Uterus (tissue), 4 donors: ENCODE data around the gene GPR42. TPM values are rescaled to one million over a fixed set of nuclear protein-coding genes. Genes with fewer than 3 reads are reported as not detected.

Experiments used
- DNase-seq, 2 donors: peaks; one replicate each; pipeline ENCODE4 v3.0.0-alpha.2; 2019 to 2020
- H3K27ac ChIP-seq, 2 donors: fragments of 200-600 bp; sonication (generic); 1 replicate in 1 of 2; 2 replicates in 1 of 2; pipeline ENCODE4 v1.5.1; 2016 to 2018
- H3K27me3 ChIP-seq, 2 donors: fragments of 200-600 bp; sonication (generic); one replicate each; pipeline ENCODE4 v1.5.1; 2018 to 2019; ENCODE audit warnings: control low read depth in 1 of 2
- H3K36me3 ChIP-seq, 2 donors: fragments of 200-600 bp; sonication (generic); one replicate each; pipeline ENCODE4 v1.5.1; 2019; ENCODE audit warnings: control low read depth in 1 of 2
- H3K4me1 ChIP-seq, 2 donors: fragments of 200-600 bp; sonication (generic); one replicate each; pipeline ENCODE4 v1.5.1; 2018 to 2019; ENCODE audit warnings: control low read depth in 1 of 2
- H3K4me3 ChIP-seq, 2 donors: fragments of 200-600 bp; sonication (generic); 1 replicate in 1 of 2; 2 replicates in 1 of 2; pipeline ENCODE4 v1.5.1; 2018 to 2019; ENCODE audit warnings: mild to moderate bottlenecking in 1 of 2
- H3K9me3 ChIP-seq, 2 donors: fragments of 200-600 bp; sonication (generic); one replicate each; pipeline ENCODE4 v1.5.1; 2019; ENCODE audit warnings: control low read depth in 1 of 2
- POLR2A ChIP-seq, 2 donors: fragments of 450-650 bp; IDR thresholded peaks; one replicate each; pipeline ENCODE4 v1.6.1; 2016; ENCODE audit warnings: antibody characterized with exemption in 2 of 2, mild to moderate bottlenecking in 1 of 2, moderate library complexity in 1 of 2
- intact Hi-C: fragments of 100-400 bp; cut with DNase I; formaldehyde crosslinking; loops from one replicate; pipeline ENCODE4 v1.15.1; 2023; ENCODE audit warnings: low total_unique reads
- total RNA-seq, 4 donors: library from RNA; depleted of rRNA in 3 of 4; stranded (reverse); fragments of >200 nt in 3 of 4; gene quantifications; one replicate each; pipeline versions ENCODE4 v1.1.0 to v1.2.4, GENCODE V29; 2014 to 2023
- TF ChIP-seq, protein P1 (sequence below), 4 experiments: fragments of 200-600 bp in 2 of 4; fragments of 450-650 bp in 2 of 4; sonication (generic) in 2 of 4; IDR thresholded peaks; one replicate each; pipeline ENCODE4 v1.5.1; 2016 to 2019; ENCODE audit warnings: antibody characterized with exemption in 4 of 4, mild to moderate bottlenecking in 2 of 4, moderate library complexity in 1 of 4
- donor health status: DM: yes; HTN: yes; CAD: no.

The GPR42 gene
- total RNA-seq, 4 donors from 2014 or later = not detected

DNA sequence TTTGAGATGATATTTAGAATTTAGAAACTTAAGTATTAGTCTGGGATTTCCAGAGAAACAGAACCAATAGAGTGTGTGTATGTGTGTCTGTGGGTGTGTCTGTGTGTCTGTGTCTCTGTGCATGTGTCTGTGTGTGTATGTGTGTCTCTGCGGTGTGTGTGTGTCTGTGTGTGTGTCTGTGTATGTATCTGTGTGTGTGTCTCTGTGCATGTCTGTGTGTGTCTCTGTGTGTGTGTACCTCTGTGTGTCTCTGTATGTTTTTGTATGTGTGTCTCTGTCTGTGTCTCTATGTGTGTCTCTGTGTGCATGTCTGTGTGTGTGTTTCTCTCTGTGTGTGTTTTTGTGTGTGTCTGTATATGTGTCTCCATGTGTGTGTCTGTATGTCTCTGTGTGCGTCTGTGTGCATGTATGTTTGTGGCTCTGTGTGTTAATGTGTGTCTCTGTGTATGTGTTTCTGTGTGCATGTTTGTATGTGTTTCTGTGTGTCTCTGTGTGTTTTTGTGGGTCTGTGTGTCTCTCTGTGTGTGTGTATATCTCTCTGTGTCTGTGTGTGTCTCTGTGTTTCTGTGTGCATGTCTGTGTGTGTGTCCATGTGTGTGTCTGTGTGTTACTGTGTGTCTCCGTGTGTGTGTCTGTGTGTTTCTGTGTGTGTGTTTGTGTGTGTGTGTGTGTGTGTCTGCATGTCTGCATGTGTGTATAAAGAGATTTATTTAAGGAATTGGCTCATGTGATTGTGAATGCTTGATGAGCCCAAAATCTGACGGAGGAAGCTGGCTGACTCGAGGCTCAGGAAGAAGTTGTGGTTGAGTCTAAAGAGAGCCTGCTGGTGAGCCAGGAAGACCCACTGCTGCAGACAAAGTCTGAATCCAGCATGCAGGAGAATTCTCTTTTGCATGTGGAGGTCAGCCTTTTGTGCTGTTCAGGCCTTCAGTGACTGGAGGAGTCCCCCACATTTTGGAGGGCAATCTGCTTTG lies 22.2 kb downstream of the GPR42 start:
- no peak for DNase-seq
- H3K36me3 ChIP-seq = no peaks in the 10 kb centered on the region
- H3K4me1 ChIP-seq = no peaks in the 10 kb centered on the region
- no peak overlapping the region for H3K4me3 ChIP-seq
- H3K27me3 ChIP-seq = no peaks in the 10 kb centered on the region
- H3K27ac ChIP-seq = no peak overlapping the region
- intact Hi-C loops = no loop called here
- TF ChIP-seq, protein P1, sequence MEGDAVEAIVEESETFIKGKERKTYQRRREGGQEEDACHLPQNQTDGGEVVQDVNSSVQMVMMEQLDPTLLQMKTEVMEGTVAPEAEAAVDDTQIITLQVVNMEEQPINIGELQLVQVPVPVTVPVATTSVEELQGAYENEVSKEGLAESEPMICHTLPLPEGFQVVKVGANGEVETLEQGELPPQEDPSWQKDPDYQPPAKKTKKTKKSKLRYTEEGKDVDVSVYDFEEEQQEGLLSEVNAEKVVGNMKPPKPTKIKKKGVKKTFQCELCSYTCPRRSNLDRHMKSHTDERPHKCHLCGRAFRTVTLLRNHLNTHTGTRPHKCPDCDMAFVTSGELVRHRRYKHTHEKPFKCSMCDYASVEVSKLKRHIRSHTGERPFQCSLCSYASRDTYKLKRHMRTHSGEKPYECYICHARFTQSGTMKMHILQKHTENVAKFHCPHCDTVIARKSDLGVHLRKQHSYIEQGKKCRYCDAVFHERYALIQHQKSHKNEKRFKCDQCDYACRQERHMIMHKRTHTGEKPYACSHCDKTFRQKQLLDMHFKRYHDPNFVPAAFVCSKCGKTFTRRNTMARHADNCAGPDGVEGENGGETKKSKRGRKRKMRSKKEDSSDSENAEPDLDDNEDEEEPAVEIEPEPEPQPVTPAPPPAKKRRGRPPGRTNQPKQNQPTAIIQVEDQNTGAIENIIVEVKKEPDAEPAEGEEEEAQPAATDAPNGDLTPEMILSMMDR (IDR thresholded peaks at IDR 0.05) = no peak
- no peak for TF ChIP-seq POLR2A (IDR thresholded peaks at IDR 0.05)
- no peaks in the 10 kb centered on the region for H3K9me3 ChIP-seq

DNA sequence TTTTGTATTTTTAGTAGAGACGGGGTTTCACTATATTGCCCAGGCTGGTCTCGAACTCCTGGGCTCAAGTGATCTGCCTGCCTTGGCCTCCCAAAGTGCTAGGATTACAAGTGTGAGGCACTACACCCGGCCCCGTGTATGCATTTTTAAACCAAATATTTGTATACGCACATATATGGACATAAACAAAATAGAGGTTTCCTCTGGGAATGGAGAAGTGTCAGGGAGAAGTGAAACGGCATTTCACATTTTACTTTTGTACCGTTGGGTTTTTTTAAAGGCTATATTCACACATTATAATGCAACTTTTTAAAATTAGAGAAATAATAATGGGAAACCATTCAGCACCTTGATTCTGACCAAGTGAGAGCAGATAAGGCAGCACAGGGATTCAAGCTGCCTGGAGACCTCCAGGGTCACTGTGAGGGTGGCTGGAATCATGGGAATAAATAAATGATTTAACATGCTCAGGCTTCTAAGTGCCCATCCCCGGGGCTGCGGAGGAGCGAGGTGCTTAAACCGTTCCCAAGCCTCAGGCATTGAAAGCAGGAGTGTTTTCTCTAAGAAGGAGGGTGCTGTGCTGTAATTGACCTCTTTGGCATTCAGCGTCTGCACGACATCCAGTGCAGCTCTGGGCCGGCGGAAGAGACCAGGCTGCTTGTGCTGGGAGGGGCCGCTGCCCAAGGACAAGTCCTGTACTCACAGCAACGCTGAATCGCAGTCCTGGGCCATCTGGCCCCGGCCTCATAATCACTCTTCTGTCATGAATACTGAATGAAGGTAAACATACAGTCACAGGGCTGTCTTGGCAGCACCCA lies 24.7 kb downstream of the GPR42 start:
- no peaks in the 10 kb centered on the region for H3K9me3 ChIP-seq
- H3K27ac ChIP-seq = no peak overlapping the region
- intact Hi-C loops = no loop called here
- DNase-seq = no peak
- no peaks in the 10 kb centered on the region for H3K27me3 ChIP-seq
- TF ChIP-seq, protein P1 (IDR thresholded peaks at IDR 0.05) = no peak
- no peak for TF ChIP-seq POLR2A (IDR thresholded peaks at IDR 0.05)
- no peak overlapping the region for H3K4me3 ChIP-seq
- H3K4me1 ChIP-seq = no peaks in the 10 kb centered on the region
- H3K36me3 ChIP-seq = no peaks in the 10 kb centered on the region

DNA sequence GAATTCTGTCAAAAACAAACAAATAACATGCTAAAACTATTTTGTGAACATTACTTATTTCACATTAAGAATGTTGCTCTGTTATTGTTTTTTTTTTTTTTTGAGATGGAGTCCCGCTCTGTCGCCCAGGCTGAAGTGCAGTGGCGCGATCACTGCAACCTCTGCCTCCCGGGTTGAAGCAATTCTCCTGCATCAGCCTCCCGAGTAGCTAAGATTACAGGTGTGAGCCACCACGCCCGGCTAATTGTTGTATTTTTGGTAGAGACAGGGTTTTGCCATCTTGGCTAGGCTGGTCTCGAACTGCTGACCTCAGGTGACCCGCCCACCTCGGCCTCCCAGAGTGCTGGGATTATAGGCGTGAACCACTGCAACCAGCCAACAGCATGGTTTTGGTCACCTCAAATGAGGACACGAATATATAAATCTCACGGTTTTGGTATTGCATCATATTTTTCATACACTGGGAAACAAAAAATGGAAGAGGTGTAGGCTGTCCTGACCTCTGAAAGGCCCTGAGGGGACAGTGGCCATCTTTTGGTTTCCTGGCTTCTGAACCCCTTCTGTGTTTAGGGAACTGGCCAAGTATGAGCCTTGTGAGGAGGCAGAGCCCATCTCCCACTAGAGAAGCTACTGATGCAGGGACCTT lies 25.5 kb downstream of the GPR42 start:
- Histone ChIP-seq H3K4me3 (no peak overlapping the region), H3K36me3 (no peaks in the 10 kb centered on the region), H3K27me3 (no peaks in the 10 kb centered on the region), H3K27ac (no peak overlapping the region), H3K4me1 (no peaks in the 10 kb centered on the region), H3K9me3 (no peaks in the 10 kb centered on the region)
- TF ChIP-seq, protein P1 (IDR thresholded peaks at IDR 0.05) = no peak
- no peak for TF ChIP-seq POLR2A (IDR thresholded peaks at IDR 0.05)
- intact Hi-C loops = no loop called here
- DNase-seq = no peak

DNA sequence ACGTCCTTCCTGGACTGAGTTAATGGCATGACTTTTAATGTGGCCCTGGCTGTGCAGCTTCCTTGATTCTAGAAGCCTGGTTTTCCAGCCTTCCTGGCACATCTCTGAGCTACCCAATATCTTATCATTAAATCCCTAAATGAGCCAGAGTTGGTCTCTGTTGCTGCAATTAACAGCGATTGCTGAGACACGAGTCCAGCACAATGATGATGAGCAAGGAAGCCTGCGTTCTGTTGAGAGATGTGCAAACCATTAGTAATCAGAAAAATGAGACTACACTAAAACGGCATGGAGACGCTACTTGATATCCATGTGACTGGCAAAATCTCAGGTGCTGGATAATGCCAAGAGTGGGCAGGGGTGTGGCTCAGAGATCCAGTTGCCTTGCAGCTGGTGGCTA lies 26.2 kb downstream of the GPR42 start:
- TF ChIP-seq POLR2A (IDR thresholded peaks at IDR 0.05) = no peak
- TF ChIP-seq, protein P1 (IDR thresholded peaks at IDR 0.05) = no peak
- H3K27me3 ChIP-seq = no peaks in the 10 kb centered on the region
- H3K4me1 ChIP-seq = no peaks in the 10 kb centered on the region
- intact Hi-C loops = no loop called here
- DNase-seq = no peak
- H3K27ac ChIP-seq = no peak overlapping the region
- no peaks in the 10 kb centered on the region for H3K36me3 ChIP-seq
- no peaks in the 10 kb centered on the region for H3K9me3 ChIP-seq
- no peak overlapping the region for H3K4me3 ChIP-seq
